ENCODE measurements around the gene AGXT2.

GRCh38 chr5:35046774-35047173 lies 975 bp downstream of the AGXT2 start:
- TF ChIP-seq CTCF (IDR thresholded peaks at IDR 0.05; ENCODE audit: low read length) (no peak), EZH2phosphoT487 (IDR thresholded peaks at IDR 0.05; ENCODE audit: low read length) (no peak)

All from MM.1S (cell line).